CD4-positive, alpha-beta T cell treated with Interleukin-10 for 1 hour (primary cell): ENCODE data around the gene OR5D18.
"Not testable (repeated sequence)": the region's sequence is repeated elsewhere in the genome, so short reads cannot be mapped to it uniquely, and the experiment has no call there.

ENCODE experiments used
- DNase-seq: peaks from one replicate; pipeline ENCODE4 v3.0.0-alpha.2; 2020

Gene OR5D18

DNA sequence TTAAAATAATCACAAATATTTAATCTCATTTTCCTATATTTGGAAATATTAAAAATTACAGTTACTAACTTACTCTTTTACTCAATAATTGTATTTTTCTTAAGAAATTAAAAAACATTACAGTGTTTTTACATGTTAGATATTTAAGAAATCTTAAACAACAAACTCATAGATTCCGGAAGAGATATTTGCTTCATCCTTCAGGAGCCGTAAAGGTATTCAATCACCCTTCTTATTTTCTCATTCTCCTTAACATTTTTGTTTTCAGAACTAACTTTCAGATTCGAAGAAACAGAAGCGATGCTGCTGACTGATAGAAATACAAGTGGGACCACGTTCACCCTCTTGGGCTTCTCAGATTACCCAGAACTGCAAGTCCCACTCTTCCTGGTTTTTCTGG is at the start of gene OR5D18:
Gene OR5D18, plus strand, starts transcription at position 301 of the 400 bp plus-strand sequence. Its CDS starts 0 bp downstream, at position 301.
- DNase-seq: no peak

- no peak for DNase-seq
Observed at GRCh38 chr11:55773138-55773537, 46.3 kb upstream of the OR5D18 start, which contains the start of gene OR5D13. Gene OR5D13 (plus strand): TSS chr11:55773438. CDS start chr11:55773438, 0 bp downstream.

GRCh38 chr11:55791606-55792005 is 27.8 kb upstream of the OR5D18 start:
- DNase-seq: no peak

- no peak for DNase-seq
Observed at GRCh38 chr11:55793321-55793720, 26.1 kb upstream of the OR5D18 start.

DNA sequence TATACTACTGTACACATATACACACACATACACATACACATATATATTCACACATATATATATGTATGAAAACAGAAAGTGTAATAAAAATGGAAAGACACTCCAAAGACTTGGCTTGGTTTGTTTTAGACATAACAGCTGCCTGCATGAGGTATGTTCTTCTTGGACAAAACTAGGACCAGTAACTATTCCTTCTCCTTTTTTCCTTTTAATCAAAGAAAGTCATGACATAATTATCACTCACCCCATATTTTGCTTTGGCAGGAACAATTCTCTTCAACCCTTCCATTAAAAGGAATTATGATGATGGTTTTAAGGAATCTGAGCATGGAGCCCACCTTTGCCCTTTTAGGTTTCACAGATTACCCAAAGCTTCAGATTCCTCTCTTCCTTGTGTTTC is 24.2 kb upstream of the OR5D18 start, which contains the start of gene OR5D14:
Gene OR5D14, plus strand, starts transcription at position 301 of the 400 bp plus-strand sequence. Its CDS starts 0 bp downstream, at position 301.
- DNase-seq: no peak

DNA sequence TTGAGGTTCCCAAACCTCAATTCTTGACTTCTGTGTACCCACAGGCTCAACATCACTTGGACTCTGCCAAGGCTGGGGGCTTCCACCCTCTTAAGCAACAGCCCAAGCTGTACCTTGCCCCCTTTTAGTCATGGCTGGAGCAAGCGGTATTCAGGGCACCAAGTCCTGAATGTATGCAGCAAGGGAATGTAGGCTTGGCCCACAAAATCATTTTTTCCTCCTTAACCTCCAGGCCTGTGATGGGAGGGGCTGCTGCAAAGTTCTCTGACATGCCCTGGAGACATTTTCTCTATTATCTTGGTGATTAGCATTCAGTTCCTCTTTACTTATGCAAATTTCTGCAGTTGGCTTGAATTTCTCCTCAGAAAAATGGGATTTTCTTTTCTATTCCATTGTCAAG is 13.2 kb upstream of the OR5D18 start:
- no peak for DNase-seq

DNA sequence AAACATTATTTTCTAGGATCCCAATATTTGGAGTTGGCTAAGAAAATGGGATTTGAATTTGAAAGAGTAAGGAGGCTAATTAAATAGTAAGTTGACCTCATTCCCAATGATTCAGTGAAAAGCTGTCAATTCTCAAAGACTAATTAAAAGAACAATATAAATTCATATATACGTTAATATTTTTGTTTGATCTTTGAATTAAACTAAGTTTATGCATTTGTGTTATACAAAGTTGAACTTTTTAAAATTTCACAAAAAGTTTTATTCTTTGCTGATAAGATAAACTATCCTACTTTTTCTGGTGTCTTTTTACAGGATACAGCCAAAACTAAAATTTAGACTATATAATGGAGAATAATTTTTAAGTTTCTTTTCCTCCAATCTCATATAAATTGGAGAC is 8.4 kb upstream of the OR5D18 start, which contains the start of gene OR5L1:
Gene OR5L1, plus strand, starts transcription at position 301 of the 400 bp plus-strand sequence. CDS start 100 bp downstream, outside the sequence.
- no peak for DNase-seq

DNA sequence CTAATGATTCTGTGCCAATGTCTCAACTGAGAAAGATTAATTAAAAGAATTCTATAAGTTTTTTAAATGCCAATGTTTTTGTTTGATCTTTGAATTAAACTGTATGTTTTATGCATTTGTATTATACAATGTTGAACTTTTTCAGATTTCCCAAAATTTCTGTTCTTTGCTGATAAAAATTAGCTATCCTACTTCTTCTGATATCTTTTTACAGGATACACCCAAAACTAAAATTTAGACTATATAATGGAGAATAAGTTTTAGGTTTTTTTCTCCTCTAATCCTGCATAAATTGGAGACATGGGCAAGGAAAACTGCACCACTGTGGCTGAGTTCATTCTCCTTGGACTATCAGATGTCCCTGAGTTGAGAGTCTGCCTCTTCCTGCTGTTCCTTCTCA is 7.5 kb downstream of the OR5D18 start, which contains the start of gene OR5L2:
Gene OR5L2, plus strand, starts transcription at position 301 of the 400 bp plus-strand sequence. Its CDS starts 0 bp downstream, at position 301.
- DNase-seq: no peak

- no peak for DNase-seq
Observed at GRCh38 chr11:55838452-55838851, 19.0 kb downstream of the OR5D18 start, which contains the start of gene OR5D16. Gene OR5D16 (plus strand): TSS chr11:55838752. CDS start chr11:55838752, 0 bp downstream.

- DNase-seq: no peak
Observed at GRCh38 chr11:55847453-55847852, 28.0 kb downstream of the OR5D18 start.

- DNase-seq: no peak
Observed at GRCh38 chr11:55849037-55849436, 29.6 kb downstream of the OR5D18 start.

DNA sequence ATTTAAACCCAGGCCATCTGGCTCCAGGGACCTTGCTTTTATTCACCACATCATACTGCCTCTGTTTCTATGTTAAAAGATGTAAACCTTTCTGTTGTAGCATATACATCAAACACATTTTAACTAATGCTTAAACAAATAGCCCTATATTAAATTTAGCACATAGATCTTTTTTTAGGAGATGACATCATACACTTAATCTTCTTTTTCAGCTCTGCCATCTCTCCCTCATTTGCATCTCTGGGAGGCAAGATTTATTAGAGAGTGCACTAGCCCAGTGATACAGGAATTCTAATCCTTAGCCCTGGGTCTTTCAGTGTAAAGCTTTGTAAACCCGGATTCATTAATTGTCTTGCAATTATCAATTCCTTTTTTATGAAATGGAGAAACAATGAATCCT is 32.7 kb downstream of the OR5D18 start:
- no peak for DNase-seq

GRCh38 chr11:55854704-55855103 is 35.3 kb downstream of the OR5D18 start:
- DNase-seq: no peak

DNA sequence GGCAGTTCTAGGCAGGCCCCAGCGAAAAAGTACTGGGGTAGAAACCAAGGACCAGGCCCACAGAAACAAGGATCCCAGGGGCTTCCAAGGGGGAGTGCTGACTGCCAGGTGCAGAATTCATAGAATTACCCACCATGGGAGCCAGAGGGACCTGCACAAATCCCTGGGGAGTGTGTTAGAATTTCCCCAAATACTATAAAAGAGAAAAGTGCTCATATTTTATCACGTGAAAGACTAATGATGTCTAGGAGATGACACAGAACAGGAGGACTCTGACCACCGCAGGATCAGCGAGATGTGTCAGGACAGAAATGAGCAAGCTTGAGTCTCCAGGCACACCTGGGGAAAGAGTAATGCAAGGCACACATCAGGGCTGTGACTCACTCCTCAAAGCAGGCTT is 47.9 kb downstream of the OR5D18 start:
- not testable (repeated sequence) for DNase-seq
